HEK293 (cell line): ENCODE results near the gene CDK16.

ENCODE experiments used
- CTCF ChIA-PET: fragments of 350-600 bp; formaldehyde crosslinking; extraction: SDS; loops from one replicate; lab custom pipeline; 2021; ENCODE audit warnings: antibody characterized with exemption; lab: Yijun Ruan, JAX
- POLR2A ChIA-PET: fragments of 300-600 bp; formaldehyde crosslinking; extraction: SDS; loops from one replicate; lab custom pipeline; 2020; ENCODE audit warnings: antibody characterized with exemption, inconsistent platforms; lab: Yijun Ruan, JAX
- H3K27ac ChIP-seq: fragments of 200-500 bp; sonication (Bioruptor generic); 2 replicates; pipeline ENCODE4 v1.5.1; 2014; ENCODE audit warnings: low read depth, low read length, control low read depth, inconsistent platforms; ENCODE audit errors: extremely low read depth
- H3K36me3 ChIP-seq, 2 experiments: fragments of 200-500 bp in 1 of 2; sonication (Bioruptor generic) in 1 of 2; 1 replicate in 1 of 2; 2 replicates in 1 of 2; pipeline ENCODE4 v1.5.1; 2014 to 2017; ENCODE audit warnings: inconsistent platforms in 2 of 2, low read length in 2 of 2; ENCODE audit not compliant: control insufficient read depth in 2 of 2, insufficient read depth in 1 of 2
- H3K4me1 ChIP-seq: fragments of 200-500 bp; sonication (Bioruptor generic); 2 replicates; pipeline ENCODE4 v1.5.1; 2014; ENCODE audit warnings: mild to moderate bottlenecking, low read length, inconsistent platforms; ENCODE audit not compliant: control insufficient read depth, insufficient read depth
- H3K4me3 ChIP-seq: 2 replicates; pipeline ENCODE4 v1.5.1; 2011; ENCODE audit warnings: low read depth, mild to moderate bottlenecking, control low read depth, low read length, moderate library complexity
- H3K9me3 ChIP-seq: fragments of 200-500 bp; sonication (Bioruptor generic); 2 replicates; pipeline ENCODE4 v1.5.1; 2014; ENCODE audit warnings: low read depth, low read length, inconsistent platforms; ENCODE audit not compliant: control insufficient read depth, insufficient read depth
- GLI4 ChIP-seq: fragments of 450-650 bp; formaldehyde crosslinking; IDR thresholded peaks from 2 replicates; pipeline ENCODE4 v1.5.1; 2016; ENCODE audit warnings: missing biosample characterization, missing genetic modification characterization
- GLIS1 ChIP-seq: fragments of 450-650 bp; formaldehyde crosslinking; IDR thresholded peaks from 2 replicates; pipeline ENCODE4 v1.5.1; 2016; ENCODE audit warnings: missing biosample characterization, missing genetic modification characterization
- HIC1 ChIP-seq: fragments of 450-650 bp; formaldehyde crosslinking; IDR thresholded peaks from 2 replicates; pipeline ENCODE4 v1.5.1; 2016; ENCODE audit warnings: missing biosample characterization, missing genetic modification characterization
- KLF16 ChIP-seq: fragments of 450-650 bp; formaldehyde crosslinking; IDR thresholded peaks from 2 replicates; pipeline ENCODE4 v1.5.1; 2017; ENCODE audit warnings: missing biosample characterization, missing genetic modification characterization
- PRDM6 ChIP-seq: fragments of 450-650 bp; formaldehyde crosslinking; IDR thresholded peaks from 2 replicates; pipeline ENCODE4 v1.5.1; 2017; ENCODE audit warnings: missing biosample characterization, missing genetic modification characterization
- SCRT1 ChIP-seq: fragments of 450-650 bp; formaldehyde crosslinking; IDR thresholded peaks from 2 replicates; pipeline ENCODE4 v1.5.1; 2016; ENCODE audit warnings: missing biosample characterization, missing genetic modification characterization, borderline replicate concordance
- TCF7L2 ChIP-seq: IDR thresholded peaks from 2 replicates; pipeline ENCODE4 v1.6.1; 2011; ENCODE audit warnings: low read depth, mild to moderate bottlenecking, inconsistent platforms, low read length, moderate library complexity, borderline replicate concordance
- ZBTB1 ChIP-seq: fragments of 450-650 bp; formaldehyde crosslinking; IDR thresholded peaks from 2 replicates; pipeline ENCODE4 v1.5.1; 2016; ENCODE audit warnings: missing biosample characterization, missing genetic modification characterization
- ZBTB6 ChIP-seq: fragments of 450-650 bp; formaldehyde crosslinking; IDR thresholded peaks from 2 replicates; pipeline ENCODE4 v1.5.1; 2017; ENCODE audit warnings: missing biosample characterization, missing genetic modification characterization
- ZEB2 ChIP-seq: fragments of 450-650 bp; formaldehyde crosslinking; IDR thresholded peaks from 2 replicates; pipeline ENCODE4 v1.5.1; 2016; ENCODE audit warnings: missing biosample characterization, missing genetic modification characterization
- ZFP3 ChIP-seq: fragments of 450-650 bp; formaldehyde crosslinking; IDR thresholded peaks from 2 replicates; pipeline ENCODE4 v1.5.1; 2016; ENCODE audit warnings: low read depth, missing biosample characterization, missing genetic modification characterization
- ZNF146 ChIP-seq: fragments of 450-650 bp; formaldehyde crosslinking; IDR thresholded peaks from 2 replicates; pipeline ENCODE4 v1.5.1; 2016; ENCODE audit warnings: missing biosample characterization, missing genetic modification characterization
- ZNF157 ChIP-seq: fragments of 450-650 bp; formaldehyde crosslinking; IDR thresholded peaks from 2 replicates; pipeline ENCODE4 v1.5.1; 2016; ENCODE audit warnings: missing biosample characterization, missing genetic modification characterization
- ZNF18 ChIP-seq: fragments of 450-650 bp; formaldehyde crosslinking; IDR thresholded peaks from 2 replicates; pipeline ENCODE4 v1.5.1; 2016; ENCODE audit warnings: missing biosample characterization, missing genetic modification characterization
- ZNF24 ChIP-seq: fragments of 450-650 bp; formaldehyde crosslinking; IDR thresholded peaks from 2 replicates; pipeline ENCODE4 v1.5.1; 2016; ENCODE audit warnings: missing biosample characterization, missing genetic modification characterization
- ZNF280C ChIP-seq: fragments of 450-650 bp; formaldehyde crosslinking; IDR thresholded peaks from 2 replicates; pipeline ENCODE4 v1.5.1; 2016; ENCODE audit warnings: missing biosample characterization, missing genetic modification characterization
- ZNF324 ChIP-seq: fragments of 450-650 bp; formaldehyde crosslinking; IDR thresholded peaks from 2 replicates; pipeline ENCODE4 v1.5.1; 2016; ENCODE audit warnings: missing biosample characterization, missing genetic modification characterization
- ZNF510 ChIP-seq: fragments of 450-650 bp; formaldehyde crosslinking; IDR thresholded peaks from 2 replicates; pipeline ENCODE4 v1.5.1; 2018; ENCODE audit warnings: mild to moderate bottlenecking, missing genetic modification characterization, missing biosample characterization; ENCODE audit not compliant: insufficient replicate concordance
- ZNF518A ChIP-seq: fragments of 450-650 bp; formaldehyde crosslinking; conservative IDR thresholded peaks from 2 replicates; pipeline ENCODE4 v1.5.1; 2016; ENCODE audit warnings: low read depth, missing biosample characterization, missing genetic modification characterization
- ZNF544 ChIP-seq: fragments of 450-650 bp; formaldehyde crosslinking; IDR thresholded peaks from 2 replicates; pipeline ENCODE4 v1.5.0; 2017; ENCODE audit warnings: missing biosample characterization, missing genetic modification characterization
- ZNF670 ChIP-seq: fragments of 450-650 bp; formaldehyde crosslinking; IDR thresholded peaks from 2 replicates; pipeline ENCODE4 v1.5.1; 2016; ENCODE audit warnings: missing biosample characterization, missing genetic modification characterization, low read depth
- ZNF777 ChIP-seq: fragments of 450-650 bp; formaldehyde crosslinking; IDR thresholded peaks from 2 replicates; pipeline ENCODE4 v1.5.1; 2017; ENCODE audit warnings: missing biosample characterization, missing genetic modification characterization, borderline replicate concordance
- ZNF791 ChIP-seq: fragments of 450-650 bp; formaldehyde crosslinking; IDR thresholded peaks from 2 replicates; pipeline ENCODE4 v1.5.1; 2016; ENCODE audit warnings: missing biosample characterization, missing genetic modification characterization

The CDK16 gene

GRCh38 chrX:47218920-47219815 is 687 bp downstream of the CDK16 start:
- POLR2A ChIA-PET: interaction anchor here (0.6 to 4.6 kb wide), 7 partner anchors 9 to 1919 kb away, joined by 4 to 124 read pairs (median 10); partner anchors contain the start of gene USP11
- H3K9me3 ChIP-seq: no peaks in the 10 kb centered on the region
- H3K4me1 ChIP-seq: peaks cover 11% of the 10 kb centered on the region; the same call in 1 of the 2 replicates
- peak overlapping the region; percentile 99 for H3K27ac ChIP-seq
- peak overlapping the region; percentile 87 for H3K4me3 ChIP-seq
- CTCF ChIA-PET: no interaction called here
- peaks cover 34 to 72% of the 10 kb centered on the region in 2 experiments for H3K36me3 ChIP-seq
- TF ChIP-seq ZNF791 (tag by site-specific recombination): no peak
- no peak for TF ChIP-seq SCRT1 (tag by site-specific recombination)
- TF ChIP-seq ZNF510 (tag by site-specific recombination): no peak
- TF ChIP-seq HIC1 (tag by site-specific recombination): peak; percentile 53; the same call in 1 of the 2 replicates
- no peak for TF ChIP-seq ZNF18 (tag by site-specific recombination)
- TF ChIP-seq KLF16 (tag by site-specific recombination): no peak
- TF ChIP-seq ZEB2 (tag by site-specific recombination): no peak
- TF ChIP-seq PRDM6: no peak
- TF ChIP-seq ZBTB1 (tag by site-specific recombination): 0 out of 2 replicates have a peak, but pooled peaks have one; percentile 48
- no peak for TF ChIP-seq ZNF146
- no peak for TF ChIP-seq ZNF24 (tag by site-specific recombination)
- no peak for TF ChIP-seq TCF7L2
- no peak for TF ChIP-seq ZNF518A
- TF ChIP-seq ZNF280C (tag by site-specific recombination): no peak
- no peak for TF ChIP-seq ZBTB6 (tag by site-specific recombination)
- TF ChIP-seq ZNF324 (tag by site-specific recombination): no peak
- TF ChIP-seq ZNF157 (tag by site-specific recombination): no peak
- no peak for TF ChIP-seq ZNF544 (tag by site-specific recombination)
- TF ChIP-seq ZFP3: no peak
- no peak for TF ChIP-seq GLIS1
- no peak for TF ChIP-seq GLI4
- no peak for TF ChIP-seq ZNF670 (tag by site-specific recombination)
- TF ChIP-seq ZNF777 (tag by site-specific recombination): no peak
